Ishikawa (cell line): ENCODE measurements around the gene SLC26A11.

Experiments used
- CEBPB ChIP-seq: IDR thresholded peaks from 2 replicates; pipeline ENCODE4 v1.6.1; 2012
- CREB1 ChIP-seq: IDR thresholded peaks from 2 replicates; pipeline ENCODE4 v1.6.1; 2012; ENCODE audit warnings: low read depth
- EGR1 ChIP-seq: IDR thresholded peaks from 2 replicates; pipeline ENCODE4 v1.6.1; 2012
- EP300 ChIP-seq: IDR thresholded peaks from 2 replicates; pipeline ENCODE4 v1.6.1; 2012; ENCODE audit warnings: borderline replicate concordance
- FOXM1 ChIP-seq: IDR thresholded peaks from 2 replicates; pipeline ENCODE4 v1.6.1; 2012; ENCODE audit warnings: low read depth, borderline replicate concordance
- NFIC ChIP-seq: IDR thresholded peaks from 2 replicates; pipeline ENCODE4 v1.6.1; 2012
- RAD21 ChIP-seq: IDR thresholded peaks from 2 replicates; pipeline ENCODE4 v1.6.1; 2012; ENCODE audit warnings: low read depth
- TAF1 ChIP-seq: IDR thresholded peaks from 2 replicates; pipeline ENCODE4 v1.6.1; 2012; ENCODE audit warnings: low read depth, mild to moderate bottlenecking
- TCF12 ChIP-seq: IDR thresholded peaks from 2 replicates; pipeline ENCODE4 v1.6.1; 2012; ENCODE audit warnings: low read depth
- TEAD4 ChIP-seq: IDR thresholded peaks from 2 replicates; pipeline ENCODE4 v1.6.1; 2012
- YY1 ChIP-seq: IDR thresholded peaks from 2 replicates; pipeline ENCODE4 v1.6.1; 2012; ENCODE audit warnings: low read depth
- ZBTB7A ChIP-seq: IDR thresholded peaks from 2 replicates; pipeline ENCODE4 v1.6.1; 2012; ENCODE audit warnings: low read depth
- TF ChIP-seq, protein P1 (sequence below): IDR thresholded peaks from 2 replicates; pipeline ENCODE4 v1.6.1; 2012
- TF ChIP-seq, protein P2 (sequence below): IDR thresholded peaks from 2 replicates; pipeline ENCODE4 v1.6.1; 2012; ENCODE audit warnings: low read depth, mild to moderate bottlenecking
- TF ChIP-seq, protein P3 (sequence below): IDR thresholded peaks from 2 replicates; pipeline ENCODE4 v1.6.1; 2012

SLC26A11 gene

DNA sequence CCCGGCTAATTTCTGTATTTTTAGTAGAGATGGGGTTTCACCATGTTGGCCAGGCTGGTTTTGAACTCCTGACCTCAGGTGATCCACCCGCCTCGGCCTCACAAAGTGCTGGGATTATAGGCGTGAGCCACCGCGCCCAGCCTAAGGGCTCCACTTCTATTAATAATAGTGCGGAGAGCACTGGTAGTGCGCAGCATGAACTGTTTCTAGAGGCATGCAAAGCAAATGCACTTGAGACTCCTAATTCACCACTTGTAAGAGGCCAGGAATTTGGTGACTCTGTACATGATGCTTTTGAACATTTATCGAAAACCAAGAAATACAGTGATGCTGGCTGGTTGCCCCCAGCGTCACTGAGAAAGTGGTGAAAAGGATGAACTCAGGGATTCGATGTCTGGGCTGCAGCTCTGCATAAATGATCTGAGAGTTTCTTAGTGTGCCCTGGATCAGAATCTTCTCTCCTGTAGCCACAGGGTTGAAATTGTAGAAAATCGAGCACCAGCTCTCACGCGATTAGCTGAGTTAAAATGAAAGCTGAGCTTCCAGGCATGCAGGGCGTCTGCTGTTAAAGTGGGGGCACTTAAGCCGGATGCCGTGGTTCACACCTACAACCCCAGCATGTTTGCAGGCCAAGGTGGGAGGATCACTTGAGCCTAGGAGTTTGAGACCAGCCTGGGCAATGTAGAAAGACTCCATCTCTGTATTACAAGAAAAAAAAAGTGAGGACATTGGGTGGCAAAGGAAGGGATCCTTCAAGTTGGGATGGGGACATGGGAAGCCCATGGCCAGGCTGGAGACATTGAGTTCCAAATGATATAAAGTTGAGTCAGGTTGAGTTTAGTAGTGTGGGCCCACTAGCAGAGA, 45.2 kb downstream of the SLC26A11 start:
- TF ChIP-seq, protein P1, sequence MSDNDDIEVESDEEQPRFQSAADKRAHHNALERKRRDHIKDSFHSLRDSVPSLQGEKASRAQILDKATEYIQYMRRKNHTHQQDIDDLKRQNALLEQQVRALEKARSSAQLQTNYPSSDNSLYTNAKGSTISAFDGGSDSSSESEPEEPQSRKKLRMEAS = no peak
- TF ChIP-seq RAD21 (no peak), CEBPB (no peak), TEAD4 (no peak)

DNA sequence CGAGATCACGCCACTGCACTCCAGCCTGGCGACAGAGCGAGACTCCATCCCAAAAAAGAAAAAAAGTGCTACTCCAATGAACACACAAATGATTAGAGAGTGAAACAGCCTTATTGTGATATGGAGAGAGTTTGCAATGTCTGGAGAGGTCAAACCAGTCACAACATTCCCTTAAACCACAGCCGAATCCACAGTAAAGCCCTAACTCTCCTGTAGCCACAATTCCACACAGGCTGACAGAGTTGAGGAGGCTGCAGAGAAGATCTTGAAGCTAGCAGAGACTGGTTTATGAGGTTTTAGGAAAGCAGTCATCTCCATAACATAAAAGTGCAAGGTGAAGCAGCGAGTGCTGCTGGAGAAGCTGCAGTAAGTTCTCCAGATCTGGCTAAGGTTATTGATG, 47.2 kb downstream of the SLC26A11 start:
- no peak for TF ChIP-seq CREB1
- no peak for TF ChIP-seq EP300
- no peak for TF ChIP-seq NFIC
- TF ChIP-seq RAD21 = no peak

DNA sequence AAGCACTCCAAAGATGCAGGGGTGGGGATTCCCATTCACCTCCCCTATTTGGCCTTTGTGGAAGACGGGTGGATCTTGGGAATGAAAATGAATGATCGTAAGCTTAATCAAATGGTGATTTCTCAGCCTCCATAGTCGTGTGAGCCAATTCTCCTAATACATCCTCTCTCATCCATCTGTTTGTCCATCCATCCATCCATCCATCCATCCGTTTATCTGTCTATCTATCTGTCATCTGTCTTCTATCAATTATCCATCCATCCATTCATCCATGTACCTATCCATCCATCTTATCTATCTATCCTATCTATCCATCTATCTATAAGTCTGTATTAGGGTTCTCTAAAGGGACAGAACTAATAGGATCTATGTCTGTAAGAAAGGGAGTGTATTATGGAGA, 48.2 kb downstream of the SLC26A11 start:
- no peak for TF ChIP-seq FOXM1
- no peak for TF ChIP-seq TAF1
- TF ChIP-seq EP300 = no peak

DNA sequence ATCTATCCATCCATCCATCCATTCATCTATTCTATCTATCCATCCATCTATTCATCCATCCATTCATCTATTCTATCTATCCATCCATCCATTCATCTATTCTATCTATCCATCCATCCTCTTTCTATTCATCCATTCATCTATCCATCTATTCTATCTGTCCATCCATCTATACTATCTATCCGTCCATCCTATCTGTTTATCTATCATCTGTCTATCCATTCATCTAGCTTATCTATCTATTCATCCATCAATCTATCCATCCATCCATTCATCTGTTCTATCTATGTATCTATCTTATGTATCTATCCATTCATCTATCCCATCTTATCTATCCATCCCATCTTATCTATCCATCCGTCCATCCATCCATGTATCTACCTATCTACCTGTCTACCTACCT, 49.2 kb downstream of the SLC26A11 start:
- no peak for TF ChIP-seq NFIC
- TF ChIP-seq, protein P2, sequence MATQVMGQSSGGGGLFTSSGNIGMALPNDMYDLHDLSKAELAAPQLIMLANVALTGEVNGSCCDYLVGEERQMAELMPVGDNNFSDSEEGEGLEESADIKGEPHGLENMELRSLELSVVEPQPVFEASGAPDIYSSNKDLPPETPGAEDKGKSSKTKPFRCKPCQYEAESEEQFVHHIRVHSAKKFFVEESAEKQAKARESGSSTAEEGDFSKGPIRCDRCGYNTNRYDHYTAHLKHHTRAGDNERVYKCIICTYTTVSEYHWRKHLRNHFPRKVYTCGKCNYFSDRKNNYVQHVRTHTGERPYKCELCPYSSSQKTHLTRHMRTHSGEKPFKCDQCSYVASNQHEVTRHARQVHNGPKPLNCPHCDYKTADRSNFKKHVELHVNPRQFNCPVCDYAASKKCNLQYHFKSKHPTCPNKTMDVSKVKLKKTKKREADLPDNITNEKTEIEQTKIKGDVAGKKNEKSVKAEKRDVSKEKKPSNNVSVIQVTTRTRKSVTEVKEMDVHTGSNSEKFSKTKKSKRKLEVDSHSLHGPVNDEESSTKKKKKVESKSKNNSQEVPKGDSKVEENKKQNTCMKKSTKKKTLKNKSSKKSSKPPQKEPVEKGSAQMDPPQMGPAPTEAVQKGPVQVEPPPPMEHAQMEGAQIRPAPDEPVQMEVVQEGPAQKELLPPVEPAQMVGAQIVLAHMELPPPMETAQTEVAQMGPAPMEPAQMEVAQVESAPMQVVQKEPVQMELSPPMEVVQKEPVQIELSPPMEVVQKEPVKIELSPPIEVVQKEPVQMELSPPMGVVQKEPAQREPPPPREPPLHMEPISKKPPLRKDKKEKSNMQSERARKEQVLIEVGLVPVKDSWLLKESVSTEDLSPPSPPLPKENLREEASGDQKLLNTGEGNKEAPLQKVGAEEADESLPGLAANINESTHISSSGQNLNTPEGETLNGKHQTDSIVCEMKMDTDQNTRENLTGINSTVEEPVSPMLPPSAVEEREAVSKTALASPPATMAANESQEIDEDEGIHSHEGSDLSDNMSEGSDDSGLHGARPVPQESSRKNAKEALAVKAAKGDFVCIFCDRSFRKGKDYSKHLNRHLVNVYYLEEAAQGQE = no peak
- TF ChIP-seq EGR1 = no peak
- TF ChIP-seq TAF1 = no peak
- no peak for TF ChIP-seq ZBTB7A
- TF ChIP-seq, protein P3, sequence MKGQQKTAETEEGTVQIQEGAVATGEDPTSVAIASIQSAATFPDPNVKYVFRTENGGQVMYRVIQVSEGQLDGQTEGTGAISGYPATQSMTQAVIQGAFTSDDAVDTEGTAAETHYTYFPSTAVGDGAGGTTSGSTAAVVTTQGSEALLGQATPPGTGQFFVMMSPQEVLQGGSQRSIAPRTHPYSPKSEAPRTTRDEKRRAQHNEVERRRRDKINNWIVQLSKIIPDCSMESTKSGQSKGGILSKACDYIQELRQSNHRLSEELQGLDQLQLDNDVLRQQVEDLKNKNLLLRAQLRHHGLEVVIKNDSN = no peak
- TF ChIP-seq YY1 = no peak
- TF ChIP-seq TCF12 = no peak
- no peak for TF ChIP-seq FOXM1
- TF ChIP-seq RAD21 = no peak
- no peak for TF ChIP-seq EP300
- TF ChIP-seq, protein P1 = no peak
- no peak for TF ChIP-seq TEAD4
- no peak for TF ChIP-seq CREB1

DNA sequence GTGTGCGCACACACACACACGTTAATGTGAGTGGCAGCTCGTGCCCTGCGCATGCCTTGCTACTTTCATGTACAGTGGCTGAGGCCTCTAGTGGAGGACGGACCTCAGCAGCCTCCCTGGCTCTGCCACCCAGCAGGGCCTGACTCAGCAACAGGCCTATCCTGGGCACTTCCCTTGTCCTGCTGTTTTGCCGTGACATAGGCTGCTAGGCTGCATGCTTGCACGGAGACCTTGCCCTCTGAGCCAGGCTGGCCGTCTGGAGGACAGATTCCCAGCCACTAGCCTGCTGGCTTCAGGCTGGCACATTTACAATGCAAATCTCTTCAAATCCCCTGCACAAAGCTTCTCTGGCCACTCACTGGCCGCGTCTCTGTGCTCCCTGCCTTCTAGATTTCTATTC, 49.9 kb downstream of the SLC26A11 start:
- no peak for TF ChIP-seq RAD21
- TF ChIP-seq, protein P1 = no peak
- TF ChIP-seq NFIC = no peak
- no peak for TF ChIP-seq ZBTB7A
- TF ChIP-seq YY1 = no peak
- TF ChIP-seq, protein P3 = no peak
- TF ChIP-seq CEBPB = no peak
- TF ChIP-seq, protein P2 = no peak
- TF ChIP-seq FOXM1 = no peak
- TF ChIP-seq CREB1 = no peak
- no peak for TF ChIP-seq EGR1
- no peak for TF ChIP-seq EP300
- TF ChIP-seq TEAD4 = no peak
- no peak for TF ChIP-seq TAF1

DNA sequence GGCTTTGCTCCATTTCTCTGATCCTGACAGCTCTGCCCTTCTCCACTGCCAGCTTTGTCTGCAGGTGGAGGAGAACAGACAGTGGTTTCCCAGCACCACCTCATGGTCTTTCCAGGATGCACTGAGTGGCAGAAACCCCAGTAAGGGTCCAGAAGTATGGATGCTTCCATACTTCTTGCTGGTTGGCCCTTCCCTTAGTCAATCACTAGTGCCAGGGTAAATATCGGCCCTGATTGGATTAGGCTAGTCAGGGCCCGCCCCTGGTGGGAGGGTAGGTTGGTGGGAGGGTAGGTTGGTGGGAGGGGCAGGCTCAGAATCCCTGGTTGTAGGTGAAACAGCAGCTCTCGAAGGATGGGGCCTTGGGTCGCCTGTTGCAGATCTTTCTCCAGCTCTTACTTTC, 50.6 kb downstream of the SLC26A11 start:
- no peak for TF ChIP-seq CEBPB
- TF ChIP-seq, protein P2 = no peak
- no peak for TF ChIP-seq EGR1
